ENCODE measurements around the gene FMNL1. TPM values are rescaled to one million over a fixed set of nuclear protein-coding genes. Genes with fewer than 3 reads are reported as not detected.

Gene FMNL1
- total and polyA plus RNA-seq, 4 donors, result 1.5 to 7.4 (median 4.8) TPM

- Histone ChIP-seq H3K27me3 (ENCODE audit: control insufficient read depth in 4 of 4, insufficient read depth in 4 of 4, low read length in 3 of 4) (no peaks in the 10 kb centered on the region), H3K36me3 (ENCODE audit: control insufficient read depth in 4 of 4, insufficient read depth in 3 of 4, low read depth in 1 of 4, low read length in 3 of 4) (peaks cover 21 to 64% (median 44%) of the 10 kb centered on the region in 4 donors), H3K27ac (ENCODE audit: low read depth in 1 of 2, low read length in 2 of 2) (no peak overlapping the region), H3K4me1 (ENCODE audit: control insufficient read depth in 4 of 4, insufficient read depth in 4 of 4, low read length in 3 of 4) (peaks cover 4 to 24% (median 11%) of the 10 kb centered on the region in 4 donors), H3K4me3 (ENCODE audit: low read depth in 1 of 3, low read length in 3 of 3) (no peak overlapping the region), H3K9ac (ENCODE audit: low read depth in 1 of 2, low read length in 2 of 2) (no peak overlapping the region), H3K9me3 (ENCODE audit: control insufficient read depth in 4 of 4, low read length in 3 of 4) (no peaks in the 10 kb centered on the region)
- DNase-seq (ENCODE audit: low spot score), result no peak
- WGBS, result 92% methylated on average over 1 of the region's 1 CpG
- TF ChIP-seq RAD21 (IDR thresholded peaks at IDR 0.05), result no peak
- TF ChIP-seq NR2F2 (IDR thresholded peaks at IDR 0.05), result no peak
Measured at GRCh38 chr17:45265821-45266220, 44.1 kb downstream of the FMNL1 start.

- no peak for DNase-seq (ENCODE audit: low spot score)
- Histone ChIP-seq H3K9ac (ENCODE audit: low read depth in 1 of 2, low read length in 2 of 2) (no peak overlapping the region), H3K27ac (ENCODE audit: low read depth in 1 of 2, low read length in 2 of 2) (no peak overlapping the region), H3K36me3 (ENCODE audit: control insufficient read depth in 4 of 4, insufficient read depth in 3 of 4, low read depth in 1 of 4, low read length in 3 of 4) (peaks cover 24 to 65% (median 45%) of the 10 kb centered on the region in 4 donors), H3K4me1 (ENCODE audit: control insufficient read depth in 4 of 4, insufficient read depth in 4 of 4, low read length in 3 of 4) (peaks cover 4 to 20% (median 9%) of the 10 kb centered on the region in 4 donors), H3K4me3 (ENCODE audit: low read depth in 1 of 3, low read length in 3 of 3) (no peak overlapping the region), H3K27me3 (ENCODE audit: control insufficient read depth in 4 of 4, insufficient read depth in 4 of 4, low read length in 3 of 4) (no peaks in the 10 kb centered on the region), H3K9me3 (ENCODE audit: control insufficient read depth in 4 of 4, low read length in 3 of 4) (no peaks in the 10 kb centered on the region)
- TF ChIP-seq HNF4A (conservative IDR thresholded peaks at IDR 0.05), result no peak
- TF ChIP-seq, protein P1, sequence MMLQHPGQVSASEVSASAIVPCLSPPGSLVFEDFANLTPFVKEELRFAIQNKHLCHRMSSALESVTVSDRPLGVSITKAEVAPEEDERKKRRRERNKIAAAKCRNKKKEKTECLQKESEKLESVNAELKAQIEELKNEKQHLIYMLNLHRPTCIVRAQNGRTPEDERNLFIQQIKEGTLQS (IDR thresholded peaks at IDR 0.05), result no peak
- WGBS, result 98% methylated on average over 13 of the region's 13 CpGs
Measured at GRCh38 chr17:45266372-45266926, 44.8 kb downstream of the FMNL1 start.

DNA sequence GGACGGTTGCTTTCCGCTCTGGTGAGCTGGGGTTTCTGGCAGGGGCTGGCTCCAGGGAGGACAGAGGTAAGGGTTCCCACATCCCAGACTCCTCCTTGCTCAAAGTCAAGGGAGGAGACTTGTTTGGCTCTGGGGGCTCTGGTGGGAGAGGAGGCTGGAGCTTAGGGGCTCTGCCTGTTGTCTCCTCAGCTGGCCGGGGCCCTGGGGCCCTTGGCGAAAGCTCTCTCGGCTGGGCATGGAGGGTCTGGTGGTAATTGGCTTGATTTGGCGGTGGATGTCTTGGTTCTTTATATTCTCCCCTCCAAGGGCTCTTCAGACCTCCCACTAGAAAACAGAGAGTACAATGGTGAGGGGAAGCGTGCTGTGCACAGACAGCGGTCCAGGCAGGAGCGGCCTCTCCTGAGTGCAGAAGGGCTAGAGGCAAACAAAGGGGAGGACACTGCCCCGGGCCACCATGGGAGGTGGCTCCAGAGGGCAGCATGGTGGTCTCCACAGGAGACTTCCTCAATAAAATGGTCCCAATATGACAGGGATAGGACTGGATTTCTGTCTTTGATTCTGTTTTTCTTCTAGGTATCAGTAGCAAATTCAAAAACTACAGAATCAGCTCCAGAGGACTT is 45.9 kb downstream of the FMNL1 start:
- DNase-seq (ENCODE audit: low spot score), result no peak
- no peak overlapping the region for H3K4me3 ChIP-seq (ENCODE audit: low read depth in 1 of 3, low read length in 3 of 3)
- peaks cover 24 to 65% (median 46%) of the 10 kb centered on the region in 4 donors for H3K36me3 ChIP-seq (ENCODE audit: control insufficient read depth in 4 of 4, insufficient read depth in 3 of 4, low read depth in 1 of 4, low read length in 3 of 4)
- no peaks in the 10 kb centered on the region for H3K27me3 ChIP-seq (ENCODE audit: control insufficient read depth in 4 of 4, insufficient read depth in 4 of 4, low read length in 3 of 4)
- TF ChIP-seq RXRA (IDR thresholded peaks at IDR 0.05), result no peak
- no peak for TF ChIP-seq NR2F2 (IDR thresholded peaks at IDR 0.05)
- no peak for TF ChIP-seq FOXA1 (IDR thresholded peaks at IDR 0.05)
- TF ChIP-seq MAX (IDR thresholded peaks at IDR 0.05), result no peak
- no peak for TF ChIP-seq CTCF (IDR thresholded peaks at IDR 0.05; ENCODE audit: low read depth, low read length, missing input control)
- no peak for TF ChIP-seq GABPA (IDR thresholded peaks at IDR 0.05 in 1 of 2, conservative IDR thresholded peaks at IDR 0.05 in 1 of 2)
- TF ChIP-seq, protein P1 (IDR thresholded peaks at IDR 0.05), result no peak
- no peak for TF ChIP-seq TAF1 (conservative IDR thresholded peaks at IDR 0.05)
- TF ChIP-seq SP1 (IDR thresholded peaks at IDR 0.05), result no peak
- no peak for TF ChIP-seq REST (IDR thresholded peaks at IDR 0.05)
- TF ChIP-seq JUND (IDR thresholded peaks at IDR 0.05), result no peak
- no peak for TF ChIP-seq HNF4A (conservative IDR thresholded peaks at IDR 0.05)
- TF ChIP-seq FOXA2 (IDR thresholded peaks at IDR 0.05), result no peak
- TF ChIP-seq EGR1 (IDR thresholded peaks at IDR 0.05; ENCODE audit: low read depth in 2 of 2), result no peak
- TF ChIP-seq ZBTB33 (IDR thresholded peaks at IDR 0.05), result no peak
- no peak overlapping the region for H3K9ac ChIP-seq (ENCODE audit: low read depth in 1 of 2, low read length in 2 of 2)
- WGBS, result 97% methylated on average over 10 of the region's 10 CpGs
- no peaks in the 10 kb centered on the region for H3K9me3 ChIP-seq (ENCODE audit: control insufficient read depth in 4 of 4, low read length in 3 of 4)
- peaks cover 2 to 16% (median 8%) of the 10 kb centered on the region in 4 donors for H3K4me1 ChIP-seq (ENCODE audit: control insufficient read depth in 4 of 4, insufficient read depth in 4 of 4, low read length in 3 of 4)
- no peak overlapping the region for H3K27ac ChIP-seq (ENCODE audit: low read depth in 1 of 2, low read length in 2 of 2)

Measured in liver (tissue), 9 donors.